Body of pancreas (tissue), 4 donors: Measurements from ENCODE around the gene SLC52A3. TPM values are rescaled to one million over a fixed set of nuclear protein-coding genes. Genes with fewer than 3 reads are reported as not detected.
"Not testable (repeated sequence)": the region's sequence is repeated elsewhere in the genome, so short reads cannot be mapped to it uniquely, and the experiment has no call there.

Experiments used
- ATAC-seq: fragments of 150-250 bp; one replicate; pipeline ENCODE4 v1.9.1; 2016
- DNase-seq, 4 donors: peaks; one replicate each; pipeline ENCODE4 v3.0.0-alpha.2; 2019
- H3K27ac ChIP-seq, 4 donors: fragments of 200-600 bp; sonication (generic); 1 replicate in 3 of 4; 2 replicates in 1 of 4; pipeline versions ENCODE4 v1.5.1 to v1.6.1; 2016 to 2019; ENCODE audit warnings: mild to moderate bottlenecking in 1 of 4, mixed read lengths in 1 of 4, moderate library complexity in 1 of 4
- H3K27me3 ChIP-seq, 2 donors: fragments of 200-600 bp; sonication (generic); one replicate each; pipeline ENCODE4 v1.6.0; 2016; ENCODE audit warnings: mild to moderate bottlenecking in 1 of 2
- H3K36me3 ChIP-seq, 2 donors: fragments of 200-600 bp; sonication (generic); replicated peaks in 1 of 2; 2 replicates each; pipeline ENCODE4 v1.5.1; 2016; ENCODE audit warnings: low read depth in 2 of 2; ENCODE audit not compliant: insufficient read depth in 1 of 2
- H3K4me1 ChIP-seq: fragments of 200-600 bp; sonication (generic); one replicate; pipeline ENCODE4 v1.6.0; 2016
- H3K4me3 ChIP-seq, 2 donors: fragments of 200-600 bp; sonication (generic); 1 replicate in 1 of 2; 2 replicates in 1 of 2; pipeline ENCODE4 v1.5.1; 2016 to 2019
- H3K9me3 ChIP-seq, 3 donors: fragments of 200-600 bp; sonication (generic); 1 replicate in 2 of 3; 2 replicates in 1 of 3; pipeline ENCODE4 v1.5.1; 2016
- CTCF ChIP-seq, 7 experiments: fragments of 450-650 bp in 4 of 7; fragments of 200-600 bp in 3 of 7; sonication (generic) in 3 of 7; IDR thresholded peaks; one replicate each; pipeline ENCODE4 v1.5.1; 2016 to 2019; ENCODE audit warnings: antibody characterized with exemption in 7 of 7
- POLR2A ChIP-seq, 3 donors: fragments of 450-650 bp; IDR thresholded peaks; one replicate each; pipeline ENCODE4 v1.6.1; 2016; ENCODE audit warnings: antibody characterized with exemption in 3 of 3, mild to moderate bottlenecking in 2 of 3
- WGBS, 2 donors: methylation state at CpG; one replicate each; pipeline ENCODE4 v1.1.5; 2017; 5-methylcytosine and 5-hydroxymethylcytosine counted together
- intact Hi-C: fragments of 100-400 bp; cut with DNase I; formaldehyde crosslinking; loops from one replicate; pipeline ENCODE4 v1.15.1; 2023
- total RNA-seq, 2 donors: library from RNA; depleted of rRNA; stranded (reverse); fragments of >200 nt; gene quantifications; one replicate each; pipeline ENCODE4 v1.1.0, GENCODE V29; 2016

The SLC52A3 gene
- total RNA-seq, 2 donors from 2014 or later: 0.33 to 1.3 TPM

- TF ChIP-seq POLR2A (IDR thresholded peaks at IDR 0.05) (no peak), CTCF (IDR thresholded peaks at IDR 0.05) (no peak)
- H3K27me3 ChIP-seq: peaks cover 0 to 8% of the 10 kb centered on the region in 2 donors
- no peak for DNase-seq
Observed at GRCh38 chr20:725491-725890, 42.8 kb downstream of the SLC52A3 start.

GRCh38 chr20:724797-725196 lies 43.5 kb downstream of the SLC52A3 start:
- H3K27ac ChIP-seq, H3K36me3 ChIP-seq, DNase-seq, H3K27me3 ChIP-seq, H3K9me3 ChIP-seq, ATAC-seq, H3K4me3 ChIP-seq, intact Hi-C loops: not testable (repeated sequence)
- peaks cover 11% of the 10 kb centered on the region for H3K4me1 ChIP-seq
- WGBS, 2 donors: 71 to 85% methylated on average over 7 of the region's 7 CpGs

More at GRCh38 chr20:725491-725890, 42.8 kb downstream of the SLC52A3 start:
- no peaks in the 10 kb centered on the region for H3K36me3 ChIP-seq
- ATAC-seq: no peak
- no peak overlapping the region for H3K4me3 ChIP-seq
- WGBS, 2 donors: 79 to 85% methylated on average over 7 of the region's 7 CpGs
- H3K4me1 ChIP-seq: peaks cover 11% of the 10 kb centered on the region
- no peaks in the 10 kb centered on the region for H3K9me3 ChIP-seq
- intact Hi-C loops: no loop called here
- no peak overlapping the region for H3K27ac ChIP-seq

- H3K4me1 ChIP-seq: peaks cover 10% of the 10 kb centered on the region
- H3K9me3 ChIP-seq: no peaks in the 10 kb centered on the region
- H3K27ac ChIP-seq: no peak overlapping the region
- WGBS, 2 donors: 55 to 64% methylated on average over 4 to 8 of the region's 8 CpGs
- peaks cover 0 to 8% of the 10 kb centered on the region in 2 donors for H3K27me3 ChIP-seq
- DNase-seq: peak in 3 of 4 donors; percentile 13 to 25 (median 20)
- no peak for ATAC-seq
- TF ChIP-seq CTCF (IDR thresholded peaks at IDR 0.05) (no peak), POLR2A (IDR thresholded peaks at IDR 0.05) (no peak)
- intact Hi-C loops: no loop called here
- no peaks in the 10 kb centered on the region for H3K36me3 ChIP-seq
- no peak overlapping the region for H3K4me3 ChIP-seq
Observed at GRCh38 chr20:723756-724155, 44.5 kb downstream of the SLC52A3 start.

- H3K4me3 ChIP-seq: no peak overlapping the region
- ATAC-seq (no peak), DNase-seq (no peak)
- WGBS, 2 donors: 65 to 70% methylated on average over 9 to 11 of the region's 11 CpGs
- H3K36me3 ChIP-seq: no peaks in the 10 kb centered on the region
- TF ChIP-seq CTCF (IDR thresholded peaks at IDR 0.05) (no peak), POLR2A (IDR thresholded peaks at IDR 0.05) (no peak)
- H3K27ac ChIP-seq: no peak overlapping the region
- H3K4me1 ChIP-seq: peaks cover 3% of the 10 kb centered on the region
- intact Hi-C loops: no loop called here
- peaks cover 0 to 6% of the 10 kb centered on the region in 2 donors for H3K27me3 ChIP-seq
- no peaks in the 10 kb centered on the region for H3K9me3 ChIP-seq
Observed at GRCh38 chr20:722822-723644, 45.3 kb downstream of the SLC52A3 start.

- 73 to 87% methylated on average over 2 to 4 of the region's 4 CpGs for WGBS, 2 donors
- no peak for TF ChIP-seq POLR2A (IDR thresholded peaks at IDR 0.05)
- TF ChIP-seq CTCF (IDR thresholded peaks at IDR 0.05): no peak
- no peaks in the 10 kb centered on the region for H3K9me3 ChIP-seq
- peaks cover 0 to 3% of the 10 kb centered on the region in 2 donors for H3K27me3 ChIP-seq
- H3K4me3 ChIP-seq: no peak overlapping the region
- ATAC-seq (no peak), DNase-seq (no peak)
- no peaks in the 10 kb centered on the region for H3K36me3 ChIP-seq
- H3K4me1 ChIP-seq: no peaks in the 10 kb centered on the region
- intact Hi-C loops: no loop called here
- no peak overlapping the region for H3K27ac ChIP-seq
Observed at GRCh38 chr20:721876-722275, 46.4 kb downstream of the SLC52A3 start.
